NT2/D1 (cell line): ENCODE data around the gene ANKRD55.

Source experiments
- SUZ12 ChIP-seq: IDR thresholded peaks from 2 replicates; pipeline ENCODE4 v1.6.1; 2011; ENCODE audit not compliant: insufficient read length, insufficient read depth; ENCODE audit errors: extremely low read depth
- YY1 ChIP-seq: IDR thresholded peaks from 2 replicates; pipeline ENCODE4 v1.6.1; 2011; ENCODE audit not compliant: insufficient read length, insufficient read depth
- ZNF274 ChIP-seq: IDR thresholded peaks from 2 replicates; pipeline ENCODE4 v1.6.1; 2011; ENCODE audit warnings: mild to moderate bottlenecking, low read depth, low read length

DNA sequence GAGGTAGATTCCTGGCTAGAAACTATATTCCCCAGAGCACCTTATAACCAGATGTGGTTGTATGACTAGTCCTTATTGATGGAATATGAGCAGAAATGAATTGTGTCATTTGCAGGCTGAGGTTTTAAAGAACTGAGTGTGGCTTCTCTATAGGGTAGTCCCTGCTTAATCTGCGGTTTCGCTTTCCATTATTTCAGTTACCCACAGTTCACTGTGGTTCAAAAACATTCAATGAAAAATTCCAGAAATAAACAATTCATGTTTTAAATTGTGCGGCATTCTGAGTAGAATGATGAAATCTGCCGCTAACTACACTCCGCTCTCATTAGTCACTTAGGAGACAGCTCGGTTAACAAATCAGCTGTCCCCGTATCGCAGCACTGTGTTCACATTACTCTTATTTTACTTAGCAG lies 65.1 kb downstream of the ANKRD55 start:
- no peak for TF ChIP-seq YY1
- TF ChIP-seq ZNF274: no peak
- TF ChIP-seq SUZ12: no peak
